Activated T-helper 2 cell treated with anti-CD3 and anti-CD28 coated beads, Interferon-gamma antibody, Interleukin-2, Interleukin-4, amounts not matched to agents 10 μg/mL and 5 μg/mL and 100 μg/mL, durations not matched to agents 14 hours and 24 hours and 36 hours (primary cell): ENCODE measurements around the gene POSTN. TPM values are rescaled to one million over a fixed set of nuclear protein-coding genes. Genes with fewer than 3 reads are reported as not detected.
"Not testable (repeated sequence)": the region's sequence is repeated elsewhere in the genome, so short reads cannot be mapped to it uniquely, and the experiment has no call there.

ENCODE experiments used
- DNase-seq: peaks from one replicate; pipeline ENCODE4 v3.0.0; 2021; ENCODE audit warnings: low spot score
- H3K27ac Mint-ChIP-seq: one replicate; pipeline ENCODE4 v1.8.0; 2021; ENCODE audit warnings: mixed read lengths
- H3K27me3 Mint-ChIP-seq: one replicate; pipeline ENCODE4 v1.8.0; 2021; ENCODE audit warnings: low read depth, mixed read lengths
- H3K36me3 Mint-ChIP-seq: one replicate; pipeline ENCODE4 v1.8.0; 2021; ENCODE audit warnings: low read depth, mixed read lengths
- H3K4me1 Mint-ChIP-seq: one replicate; pipeline ENCODE4 v1.8.0; 2021; ENCODE audit warnings: low read depth, mixed read lengths
- H3K4me3 Mint-ChIP-seq: one replicate; pipeline ENCODE4 v1.8.0; 2021; ENCODE audit warnings: low read depth, mild to moderate bottlenecking, moderate library complexity, mixed read lengths
- H3K9me3 Mint-ChIP-seq: one replicate; pipeline ENCODE4 v1.8.0; 2021; ENCODE audit warnings: mixed read lengths
- intact Hi-C: fragments of 100-400 bp; cut with micrococcal nuclease; formaldehyde crosslinking; loops from one replicate; pipeline ENCODE4 v1.15.1; 2023
- total RNA-seq: library from RNA; stranded (reverse); gene quantifications from 2 replicates; pipeline ENCODE4 v1.2.3, GENCODE V29; 2022

POSTN gene
- total RNA-seq, 1 donor from 2014 or later: not detected

- intact Hi-C loops: no loop called here
- no peaks in the 10 kb centered on the region for H3K4me1 Mint-ChIP-seq
- H3K4me3 Mint-ChIP-seq: no peak overlapping the region
- DNase-seq: no peak
- H3K9me3 Mint-ChIP-seq: peaks cover 3% of the 10 kb centered on the region
- no peaks in the 10 kb centered on the region for H3K27me3 Mint-ChIP-seq
- no peak overlapping the region for H3K27ac Mint-ChIP-seq
- no peaks in the 10 kb centered on the region for H3K36me3 Mint-ChIP-seq
These were observed 12.4 kb downstream of the POSTN start for GRCh38 chr13:37586164-37586563.

DNA sequence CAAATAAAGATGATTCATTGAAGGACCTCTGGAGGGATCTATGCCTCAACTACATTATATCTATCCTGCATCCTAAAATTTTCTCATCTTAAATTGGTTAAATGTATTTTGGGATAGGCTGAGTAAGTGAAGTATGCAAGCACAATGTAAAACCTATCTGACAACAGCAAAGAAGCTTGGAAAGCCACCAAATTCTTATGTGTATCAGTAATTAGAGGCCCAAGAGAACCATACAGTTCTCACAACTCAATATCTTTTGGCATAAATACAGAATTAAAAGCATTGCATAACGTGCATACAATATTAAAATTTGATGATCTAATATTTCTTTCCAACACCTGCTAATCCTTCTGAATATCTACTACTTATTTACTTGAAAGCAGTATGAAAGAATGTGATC is 13.0 kb downstream of the POSTN start:
- Mint-ChIP-seq H3K4me3 (no peak overlapping the region), H3K27ac (no peak overlapping the region), H3K9me3 (peaks cover 3% of the 10 kb centered on the region), H3K4me1 (no peaks in the 10 kb centered on the region), H3K27me3 (no peaks in the 10 kb centered on the region), H3K36me3 (no peaks in the 10 kb centered on the region)
- intact Hi-C loops: no loop called here
- no peak for DNase-seq

DNA sequence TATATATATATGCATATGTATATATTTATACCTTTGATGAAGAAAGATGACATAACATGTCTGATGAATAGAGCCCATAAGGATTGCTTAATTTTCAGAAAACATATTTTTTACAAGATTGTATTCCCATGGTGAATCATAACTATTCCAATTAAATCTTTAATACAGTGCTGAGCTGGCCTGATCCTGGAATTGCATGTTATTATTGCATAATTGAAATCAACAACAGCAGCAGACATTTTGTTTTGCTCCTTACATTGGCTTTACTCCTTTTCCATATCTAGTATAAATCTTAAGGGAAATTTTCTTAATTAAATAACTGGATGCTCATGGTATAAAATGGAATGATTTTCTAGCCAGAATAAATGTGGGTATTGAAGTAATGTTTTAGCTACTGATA is 22.0 kb downstream of the POSTN start:
- Mint-ChIP-seq H3K4me3 (no peak overlapping the region), H3K36me3 (no peaks in the 10 kb centered on the region), H3K27me3 (no peaks in the 10 kb centered on the region), H3K9me3 (no peaks in the 10 kb centered on the region), H3K4me1 (no peaks in the 10 kb centered on the region), H3K27ac (no peak overlapping the region)
- DNase-seq: no peak
- intact Hi-C loops: no loop called here

DNA sequence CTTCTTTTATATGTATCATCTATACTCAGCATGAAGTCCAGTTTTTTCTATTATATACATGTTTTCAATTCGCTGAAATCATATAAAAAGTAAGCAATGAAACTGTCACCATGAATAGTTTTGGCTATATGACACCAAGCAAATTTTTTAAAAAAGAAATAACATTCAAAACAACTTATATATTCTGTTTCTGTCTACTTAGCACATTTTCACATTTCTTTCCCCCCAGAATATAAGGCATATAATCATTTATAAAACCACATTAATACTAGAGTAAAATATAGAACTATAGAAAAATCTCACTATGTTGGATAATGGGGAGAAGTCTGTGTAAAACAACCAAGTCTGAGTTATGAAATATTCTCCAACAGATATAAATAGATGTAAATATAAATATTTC is 33.1 kb downstream of the POSTN start:
- no peak overlapping the region for H3K27ac Mint-ChIP-seq
- intact Hi-C loops: no loop called here
- DNase-seq: no peak
- peaks cover 10% of the 10 kb centered on the region for H3K9me3 Mint-ChIP-seq
- H3K4me3 Mint-ChIP-seq: no peak overlapping the region
- no peaks in the 10 kb centered on the region for H3K4me1 Mint-ChIP-seq
- no peaks in the 10 kb centered on the region for H3K36me3 Mint-ChIP-seq
- no peaks in the 10 kb centered on the region for H3K27me3 Mint-ChIP-seq

- no peak overlapping the region for H3K27ac Mint-ChIP-seq
- H3K27me3 Mint-ChIP-seq: no peaks in the 10 kb centered on the region
- H3K4me1 Mint-ChIP-seq: no peaks in the 10 kb centered on the region
- intact Hi-C loops: no loop called here
- DNase-seq: no peak
- H3K9me3 Mint-ChIP-seq: peaks cover 42% of the 10 kb centered on the region
- no peak overlapping the region for H3K4me3 Mint-ChIP-seq
- H3K36me3 Mint-ChIP-seq: no peaks in the 10 kb centered on the region
These were observed 37.5 kb downstream of the POSTN start for GRCh38 chr13:37561031-37561430.

DNA sequence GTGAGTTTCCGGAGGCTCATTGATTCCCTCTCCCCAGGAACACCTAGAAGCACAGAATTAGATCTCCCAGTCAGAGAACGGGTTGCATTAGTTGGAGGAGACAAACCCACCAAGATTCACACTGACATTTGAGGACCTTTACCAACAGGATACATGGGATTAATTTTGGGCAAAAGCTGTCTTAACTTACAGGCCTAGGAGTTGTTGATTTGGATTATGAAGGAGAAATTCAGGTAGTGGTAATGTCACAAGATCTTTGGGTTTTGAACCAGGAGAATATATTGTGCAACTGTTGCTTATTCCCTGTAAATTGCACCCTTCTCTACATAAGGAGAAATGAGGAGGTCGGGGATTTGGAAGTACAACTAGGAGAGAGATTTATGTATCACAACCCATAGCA is 38.0 kb downstream of the POSTN start:
- no peak for DNase-seq
- Mint-ChIP-seq H3K27ac (no peak overlapping the region), H3K36me3 (no peaks in the 10 kb centered on the region), H3K4me1 (no peaks in the 10 kb centered on the region), H3K9me3 (peaks cover 43% of the 10 kb centered on the region), H3K27me3 (no peaks in the 10 kb centered on the region), H3K4me3 (no peak overlapping the region)
- intact Hi-C loops: no loop called here

DNA sequence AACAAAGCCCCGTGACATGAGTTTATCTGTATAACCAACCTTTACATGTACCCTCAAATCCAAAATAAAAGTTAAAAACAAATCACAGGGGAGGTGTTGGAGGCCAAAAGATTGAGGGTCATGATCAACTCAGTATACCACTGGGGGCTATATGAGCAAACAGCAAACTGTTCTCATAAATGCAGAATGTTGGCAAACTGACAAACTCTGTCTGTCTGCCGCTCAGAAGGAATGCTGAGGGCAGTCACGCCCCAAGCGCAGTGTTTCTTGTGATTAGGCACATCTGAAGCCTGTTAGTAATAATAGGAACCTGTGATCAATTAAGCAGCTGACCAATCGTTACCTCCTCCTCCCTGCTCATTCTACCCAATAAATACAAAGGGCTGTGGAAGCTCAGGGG is 39.8 kb downstream of the POSTN start:
- H3K36me3 Mint-ChIP-seq, H3K27ac Mint-ChIP-seq, H3K27me3 Mint-ChIP-seq, H3K4me3 Mint-ChIP-seq, intact Hi-C loops, H3K4me1 Mint-ChIP-seq, DNase-seq: not testable (repeated sequence)
- peaks cover 51% of the 10 kb centered on the region for H3K9me3 Mint-ChIP-seq

- H3K9me3 Mint-ChIP-seq: peaks cover 51% of the 10 kb centered on the region
These were observed 52.5 kb downstream of the POSTN start for GRCh38 chr13:37546087-37546486.

GRCh38 chr13:37544995-37545394 is 53.6 kb downstream of the POSTN start:
- Mint-ChIP-seq H3K4me1 (no peaks in the 10 kb centered on the region), H3K27ac (no peak overlapping the region), H3K4me3 (no peak overlapping the region), H3K9me3 (peaks cover 50% of the 10 kb centered on the region), H3K36me3 (no peaks in the 10 kb centered on the region), H3K27me3 (no peaks in the 10 kb centered on the region)
- intact Hi-C loops: no loop called here
- no peak for DNase-seq

More at GRCh38 chr13:37546087-37546486, 52.5 kb downstream of the POSTN start:
- H3K27me3 Mint-ChIP-seq: no peaks in the 10 kb centered on the region
- H3K27ac Mint-ChIP-seq: no peak overlapping the region
- DNase-seq: no peak
- H3K36me3 Mint-ChIP-seq: no peaks in the 10 kb centered on the region
- H3K4me3 Mint-ChIP-seq: no peak overlapping the region
- intact Hi-C loops: no loop called here
- no peaks in the 10 kb centered on the region for H3K4me1 Mint-ChIP-seq

- DNase-seq: no peak
- Mint-ChIP-seq H3K36me3 (no peaks in the 10 kb centered on the region), H3K9me3 (peaks cover 50% of the 10 kb centered on the region), H3K27ac (no peak overlapping the region), H3K27me3 (no peaks in the 10 kb centered on the region), H3K4me3 (no peak overlapping the region), H3K4me1 (no peaks in the 10 kb centered on the region)
- intact Hi-C loops: no loop called here
These were observed 58.5 kb downstream of the POSTN start for GRCh38 chr13:37539976-37540605.

DNA sequence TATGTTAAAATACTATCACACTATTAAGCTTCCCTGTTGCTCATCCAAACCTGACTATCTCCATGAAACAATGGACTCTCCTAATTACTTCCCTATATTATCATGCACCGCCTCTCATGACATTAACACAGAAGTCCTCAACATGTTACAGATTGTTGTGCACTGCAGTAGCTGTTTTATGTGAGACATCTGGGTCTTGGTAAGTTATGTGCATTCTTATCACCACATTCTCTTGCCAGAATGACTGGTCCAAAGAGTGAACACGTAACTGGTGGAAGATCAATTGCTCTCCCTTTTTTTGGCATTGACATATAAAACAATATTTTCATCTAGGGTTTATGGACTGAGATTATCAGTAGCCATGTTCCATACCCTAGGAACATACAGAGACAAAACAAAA is 59.4 kb downstream of the POSTN start:
- intact Hi-C loops: no loop called here
- no peaks in the 10 kb centered on the region for H3K36me3 Mint-ChIP-seq
- H3K27ac Mint-ChIP-seq: no peak overlapping the region
- no peak overlapping the region for H3K4me3 Mint-ChIP-seq
- no peaks in the 10 kb centered on the region for H3K4me1 Mint-ChIP-seq
- no peak for DNase-seq
- peaks cover 50% of the 10 kb centered on the region for H3K9me3 Mint-ChIP-seq
- no peaks in the 10 kb centered on the region for H3K27me3 Mint-ChIP-seq

GRCh38 chr13:37535501-37535900 is 63.1 kb downstream of the POSTN start:
- Mint-ChIP-seq H3K36me3 (no peaks in the 10 kb centered on the region), H3K4me3 (no peak overlapping the region), H3K4me1 (no peaks in the 10 kb centered on the region), H3K9me3 (peaks cover 41% of the 10 kb centered on the region), H3K27me3 (no peaks in the 10 kb centered on the region), H3K27ac (no peak overlapping the region)
- no peak for DNase-seq
- intact Hi-C loops: no loop called here

GRCh38 chr13:37534676-37535075 is 63.9 kb downstream of the POSTN start:
- Mint-ChIP-seq H3K4me1 (no peaks in the 10 kb centered on the region), H3K36me3 (no peaks in the 10 kb centered on the region), H3K4me3 (no peak overlapping the region), H3K9me3 (peaks cover 35% of the 10 kb centered on the region), H3K27me3 (no peaks in the 10 kb centered on the region), H3K27ac (no peak overlapping the region)
- DNase-seq: no peak
- intact Hi-C loops: no loop called here

GRCh38 chr13:37534181-37534580 is 64.4 kb downstream of the POSTN start:
- intact Hi-C loops: no loop called here
- H3K9me3 Mint-ChIP-seq: peaks cover 34% of the 10 kb centered on the region
- no peaks in the 10 kb centered on the region for H3K27me3 Mint-ChIP-seq
- DNase-seq: no peak
- no peaks in the 10 kb centered on the region for H3K4me1 Mint-ChIP-seq
- no peaks in the 10 kb centered on the region for H3K36me3 Mint-ChIP-seq
- no peak overlapping the region for H3K4me3 Mint-ChIP-seq
- no peak overlapping the region for H3K27ac Mint-ChIP-seq
